ENCODE measurements around the gene UMAD1. TPM values are rescaled to one million over a fixed set of nuclear protein-coding genes. Genes with fewer than 3 reads are reported as not detected.

The UMAD1 gene
- total and polyA plus RNA-seq, 3 donors from 2014 or later, result 11.1 to 17.3 (median 12.6) TPM

DNA sequence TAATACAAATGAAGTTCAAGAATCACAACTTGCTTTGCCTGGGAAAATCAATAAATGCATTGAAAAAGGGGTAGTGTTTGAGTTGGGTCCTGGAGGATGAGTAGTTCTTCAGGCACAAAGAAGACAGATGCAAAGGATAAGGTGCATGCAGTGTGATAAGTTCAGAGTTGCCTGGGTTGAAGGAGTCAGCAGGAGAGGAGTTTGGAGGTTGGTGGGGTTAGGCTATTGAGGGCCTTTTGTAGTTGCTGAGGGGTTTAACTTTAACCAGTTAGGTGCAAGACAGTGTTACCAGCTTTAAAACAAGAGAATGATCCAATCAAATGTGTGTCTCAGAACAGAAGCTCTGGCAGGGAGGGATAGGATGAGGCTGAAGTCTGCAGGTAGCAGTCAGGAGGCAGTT lies 283.8 kb downstream of the UMAD1 start:
- TF ChIP-seq POLR2A (IDR thresholded peaks at IDR 0.05), result no peak
- TF ChIP-seq, protein P1, sequence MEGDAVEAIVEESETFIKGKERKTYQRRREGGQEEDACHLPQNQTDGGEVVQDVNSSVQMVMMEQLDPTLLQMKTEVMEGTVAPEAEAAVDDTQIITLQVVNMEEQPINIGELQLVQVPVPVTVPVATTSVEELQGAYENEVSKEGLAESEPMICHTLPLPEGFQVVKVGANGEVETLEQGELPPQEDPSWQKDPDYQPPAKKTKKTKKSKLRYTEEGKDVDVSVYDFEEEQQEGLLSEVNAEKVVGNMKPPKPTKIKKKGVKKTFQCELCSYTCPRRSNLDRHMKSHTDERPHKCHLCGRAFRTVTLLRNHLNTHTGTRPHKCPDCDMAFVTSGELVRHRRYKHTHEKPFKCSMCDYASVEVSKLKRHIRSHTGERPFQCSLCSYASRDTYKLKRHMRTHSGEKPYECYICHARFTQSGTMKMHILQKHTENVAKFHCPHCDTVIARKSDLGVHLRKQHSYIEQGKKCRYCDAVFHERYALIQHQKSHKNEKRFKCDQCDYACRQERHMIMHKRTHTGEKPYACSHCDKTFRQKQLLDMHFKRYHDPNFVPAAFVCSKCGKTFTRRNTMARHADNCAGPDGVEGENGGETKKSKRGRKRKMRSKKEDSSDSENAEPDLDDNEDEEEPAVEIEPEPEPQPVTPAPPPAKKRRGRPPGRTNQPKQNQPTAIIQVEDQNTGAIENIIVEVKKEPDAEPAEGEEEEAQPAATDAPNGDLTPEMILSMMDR (IDR thresholded peaks at IDR 0.05), result no peak
- Histone ChIP-seq H3K27me3 (no peaks in the 10 kb centered on the region), H3K27ac (no peak overlapping the region), H3K9me3 (no peaks in the 10 kb centered on the region), H3K4me1 (no peaks in the 10 kb centered on the region), H3K36me3 (ENCODE audit: low read depth, missing control alignments) (no peaks in the 10 kb centered on the region), H3K4me3 (no peak overlapping the region)
- DNase-seq, result no peak
- intact Hi-C loops (cut with DNase I; ENCODE audit: low total_unique reads), result no loop called here

Small RNA genes within 50 kb of the gene (small RNA-seq; reads per million reads assigned to genes)
- gene RNU6-534P, result 0 reads per million in 2 donors

Other genes with a start within 250 kb of the UMAD1 start
- gene COL28A1, start 104.9 kb upstream of the UMAD1 start, total RNA-seq, result 1 to 10 TPM; 8.7 to 9.2 TPM
- gene COL28A1, start 104.9 kb upstream of the UMAD1 start, polyA plus RNA-seq (ENCODE audit: insufficient read depth, low read depth, low replicate concordance), result 4.0 TPM
- gene MIOS, start 73.9 kb upstream of the UMAD1 start, total RNA-seq, result 10 to 100 TPM; 51.3 to 66.0 TPM
- gene MIOS, start 73.9 kb upstream of the UMAD1 start, polyA plus RNA-seq (ENCODE audit: insufficient read depth, low read depth, low replicate concordance), result 35.9 TPM
- gene RPA3, start 77.9 kb downstream of the UMAD1 start, total RNA-seq, result 10 to 100 TPM; 25.8 to 40.6 TPM
- gene RPA3, start 77.9 kb downstream of the UMAD1 start, polyA plus RNA-seq (ENCODE audit: insufficient read depth, low read depth, low replicate concordance), result 48.7 TPM

All from testis (tissue), 3 donors.